H1 (cell line): ENCODE results near the gene SND1. TPM values are rescaled to one million over a fixed set of nuclear protein-coding genes. Genes with fewer than 3 reads are reported as not detected.

Experiments used
- CTCF ChIA-PET: fragments of 300-600 bp; sonication (Branson Sonifier 250); formaldehyde crosslinking; loops from one replicate; lab custom pipeline; 2021; ENCODE audit not compliant: partially characterized antibody; lab: Charles Lee
- POLR2A ChIA-PET: fragments of 300-600 bp; sonication (Branson Sonifier 250); formaldehyde crosslinking; loops from one replicate; lab custom pipeline; 2021; ENCODE audit warnings: inconsistent platforms; ENCODE audit not compliant: partially characterized antibody; lab: Charles Lee
- DNase-seq, 2 experiments: peaks; one replicate each; pipeline versions ENCODE4 v3.0.0 to v3.0.0-alpha.2; 2010 to 2022; ENCODE audit warnings: low spot score in 2 of 2, low read depth in 1 of 2, mixed read lengths in 1 of 2
- FAIRE-seq: peaks from 2 replicates; lab custom pipeline; 2011; peaks lifted over from hg19 to GRCh38; lab: Jason Lieb, UNC
- H2AFZ ChIP-seq: 2 replicates; pipeline ENCODE4 v1.8.1; 2012; ENCODE audit warnings: low read length, inconsistent platforms
- H2AK5ac ChIP-seq: 2 replicates; pipeline ENCODE4 v1.6.1; 2013; ENCODE audit warnings: low read depth, low read length
- H2BK120ac ChIP-seq: replicated peaks from 2 replicates; pipeline ENCODE3; 2013; ENCODE audit warnings: low read depth, low read length, inconsistent platforms
- H2BK12ac ChIP-seq: 2 replicates; pipeline ENCODE4 v1.6.1; 2013; ENCODE audit warnings: low read depth, low read length
- H2BK15ac ChIP-seq: 2 replicates; pipeline ENCODE4 v1.6.1; 2013; ENCODE audit warnings: low read length
- H2BK20ac ChIP-seq: 2 replicates; pipeline ENCODE4 v1.6.1; 2013; ENCODE audit warnings: low read length
- H2BK5ac ChIP-seq: 2 replicates; pipeline ENCODE4 v1.6.1; 2013; ENCODE audit warnings: low read depth, low read length
- H3K14ac ChIP-seq: 2 replicates; pipeline ENCODE4 v1.6.1; 2013; ENCODE audit warnings: inconsistent platforms; ENCODE audit not compliant: insufficient read length
- H3K18ac ChIP-seq: 2 replicates; pipeline ENCODE4 v1.6.1; 2013; ENCODE audit warnings: low read length; ENCODE audit errors: extremely low read depth
- H3K23ac ChIP-seq: 2 replicates; pipeline ENCODE4 v1.6.1; 2013; ENCODE audit warnings: inconsistent platforms; ENCODE audit not compliant: insufficient read length
- H3K23me2 ChIP-seq: 2 replicates; pipeline ENCODE4 v1.6.1; 2013; ENCODE audit warnings: low read depth, low read length
- H3K27ac ChIP-seq: 2 replicates; pipeline ENCODE4 v1.6.1; 2011; ENCODE audit warnings: low read depth, low read length, inconsistent platforms
- H3K27me3 ChIP-seq, 4 experiments: replicated peaks in 1 of 4; 1 replicate in 1 of 4; 2 replicates in 3 of 4; pipeline versions ENCODE4 v1.6.1 to v1.8.1; 2011 to 2013; ENCODE audit warnings: low read length in 3 of 4, mild to moderate bottlenecking in 3 of 4, inconsistent platforms in 2 of 4, mixed read lengths in 2 of 4, moderate library complexity in 1 of 4; ENCODE audit not compliant: control insufficient read depth in 3 of 4, insufficient read depth in 3 of 4; ENCODE audit errors: extremely low read depth in 1 of 4
- H3K36me3 ChIP-seq, 4 experiments: 2 replicates each; pipeline versions ENCODE4 v1.6.1 to v1.8.1; 2011 to 2013; ENCODE audit warnings: mild to moderate bottlenecking in 4 of 4, low read length in 3 of 4, moderate library complexity in 2 of 4, control low read depth in 1 of 4, inconsistent platforms in 1 of 4; ENCODE audit not compliant: insufficient read depth in 4 of 4, control insufficient read depth in 2 of 4
- H3K4ac ChIP-seq: replicated peaks from 2 replicates; pipeline ENCODE3; 2013; ENCODE audit warnings: low read length, low read depth, mixed read lengths, inconsistent platforms; ENCODE audit not compliant: insufficient read length
- H3K4me1 ChIP-seq, 4 experiments: replicated peaks in 1 of 4; 1 replicate in 1 of 4; 2 replicates in 3 of 4; pipeline versions ENCODE4 v1.6.1 to v1.8.1; 2011 to 2013; ENCODE audit warnings: low read length in 3 of 4, inconsistent platforms in 2 of 4, mixed read lengths in 1 of 4; ENCODE audit not compliant: insufficient read depth in 4 of 4, control insufficient read depth in 3 of 4
- H3K4me2 ChIP-seq, 2 experiments: 2 replicates each; pipeline versions ENCODE4 v1.6.1 to v1.8.1; 2011 to 2013; ENCODE audit warnings: low read depth in 2 of 2, low read length in 2 of 2, control low read depth in 1 of 2, inconsistent platforms in 1 of 2, mild to moderate bottlenecking in 1 of 2; ENCODE audit not compliant: insufficient read depth in 1 of 2
- H3K4me3 ChIP-seq, 4 experiments: fragments of 200-600, 300-600 bp in 1 of 4; sonication (generic), shearing (Covaris generic), sonication (Bioruptor Twin) in 1 of 4; 2 replicates each; pipeline versions ENCODE4 v1.5.1 to v1.8.1; 2011 to 2016; ENCODE audit warnings: low read length in 4 of 4, low read depth in 3 of 4, control low read depth in 2 of 4, inconsistent platforms in 2 of 4, mild to moderate bottlenecking in 2 of 4, mixed read lengths in 1 of 4, moderate library complexity in 1 of 4; ENCODE audit not compliant: insufficient read depth in 2 of 4; ENCODE audit errors: extremely low read depth in 1 of 4
- H3K56ac ChIP-seq: replicated peaks from 2 replicates; pipeline ENCODE3; 2013; ENCODE audit warnings: low read depth, mild to moderate bottlenecking, mixed read lengths, low read length, inconsistent platforms; ENCODE audit not compliant: insufficient read length
- H3K79me1 ChIP-seq: 2 replicates; pipeline ENCODE4 v1.6.1; 2013; ENCODE audit warnings: low read depth, low read length, control low read depth
- H3K79me2 ChIP-seq, 2 experiments: 2 replicates each; pipeline versions ENCODE4 v1.6.1 to v1.8.1; 2012 to 2013; ENCODE audit warnings: low read length in 2 of 2, mild to moderate bottlenecking in 2 of 2, inconsistent platforms in 1 of 2; ENCODE audit not compliant: insufficient read depth in 2 of 2, control insufficient read depth in 1 of 2
- H3K9ac ChIP-seq, 4 experiments: replicated peaks in 1 of 4; 1 replicate in 1 of 4; 2 replicates in 3 of 4; pipeline versions ENCODE4 v1.6.1 to v1.8.1; 2011 to 2013; ENCODE audit warnings: low read depth in 3 of 4, low read length in 3 of 4, control low read depth in 2 of 4, mild to moderate bottlenecking in 2 of 4, moderate library complexity in 2 of 4, inconsistent platforms in 1 of 4; ENCODE audit errors: extremely low read depth in 1 of 4
- H3K9me3 ChIP-seq, 2 experiments: 2 replicates each; pipeline versions ENCODE4 v1.6.1 to v1.8.1; 2012 to 2013; ENCODE audit warnings: mild to moderate bottlenecking in 2 of 2, moderate library complexity in 2 of 2, control low read depth in 1 of 2, inconsistent platforms in 1 of 2, low read depth in 1 of 2, low read length in 1 of 2, mixed read lengths in 1 of 2; ENCODE audit not compliant: insufficient read depth in 2 of 2
- H4K20me1 ChIP-seq, 2 experiments: replicated peaks in 1 of 2; 2 replicates each; pipeline versions ENCODE3 to v1.8.1; 2011 to 2013; ENCODE audit warnings: inconsistent platforms in 2 of 2, low read length in 2 of 2, mild to moderate bottlenecking in 1 of 2; ENCODE audit not compliant: insufficient read depth in 2 of 2, control insufficient read depth in 1 of 2
- H4K5ac ChIP-seq: 2 replicates; pipeline ENCODE4 v1.6.1; 2013; ENCODE audit warnings: low read length, low read depth, mixed read lengths, inconsistent platforms; ENCODE audit not compliant: insufficient read length
- H4K8ac ChIP-seq: 2 replicates; pipeline ENCODE4 v1.8.0; 2013; ENCODE audit warnings: mild to moderate bottlenecking, moderate library complexity, low read length, inconsistent platforms; ENCODE audit not compliant: insufficient read depth; ENCODE audit errors: extremely low read depth
- H4K91ac ChIP-seq: replicated peaks from 2 replicates; pipeline ENCODE3; 2013; ENCODE audit warnings: low read length, mixed read lengths, inconsistent platforms; ENCODE audit not compliant: insufficient read length
- ATF3 ChIP-seq: IDR thresholded peaks from 2 replicates; pipeline ENCODE4 v1.6.1; 2011; ENCODE audit warnings: low read depth, mild to moderate bottlenecking, low read length; ENCODE audit not compliant: insufficient read depth
- BACH1 ChIP-seq: IDR thresholded peaks from 2 replicates; pipeline ENCODE4 v1.6.1; 2012; ENCODE audit warnings: low read length, improper control_type of control experiment
- JUN ChIP-seq: IDR thresholded peaks from 2 replicates; pipeline ENCODE4 v1.6.1; 2011; ENCODE audit warnings: low read depth, mild to moderate bottlenecking, improper control_type of control experiment, low read length
- MAFK ChIP-seq: IDR thresholded peaks from 2 replicates; pipeline ENCODE4 v1.6.1; 2012; ENCODE audit warnings: low read depth, mild to moderate bottlenecking, improper control_type of control experiment, low read length
- SIRT6 ChIP-seq: IDR thresholded peaks from one replicate; pipeline ENCODE4 v1.7.1; 2012; ENCODE audit warnings: low read length, inconsistent platforms
- SIX5 ChIP-seq: IDR thresholded peaks from 2 replicates; pipeline ENCODE4 v1.6.1; 2011; ENCODE audit warnings: mild to moderate bottlenecking, low read depth, low read length
- SUZ12 ChIP-seq: fragments of 200-600 bp; sonication (generic); IDR thresholded peaks from 2 replicates; pipeline ENCODE4 v1.6.1; 2012; ENCODE audit warnings: mild to moderate bottlenecking, inconsistent platforms, low read length, moderate library complexity, mixed read lengths
- TAF7 ChIP-seq: optimal IDR thresholded peaks from 2 replicates; pipeline ENCODE3; 2011; ENCODE audit warnings: low read depth, mild to moderate bottlenecking, inconsistent platforms, low read length, moderate library complexity, borderline replicate concordance
- TEAD4 ChIP-seq: IDR thresholded peaks from 2 replicates; pipeline ENCODE4 v1.6.1; 2012; ENCODE audit warnings: low read depth, low read length, inconsistent platforms, mixed read lengths
- YY1 ChIP-seq: IDR thresholded peaks from 2 replicates; pipeline ENCODE4 v1.6.1; 2011; ENCODE audit warnings: low read depth, mild to moderate bottlenecking, low read length
- WGBS, 2 experiments: shearing (Covaris generic) in 1 of 2; methylation state at CpG; one replicate each; pipeline versions ENCODE4 v1.1.6 to v1.1.7; 2013 to 2015; ENCODE audit warnings: low lambda C conversion rate in 2 of 2, mixed read lengths in 2 of 2, inconsistent platforms in 1 of 2, low coverage in 1 of 2, missing lambda C conversion rate in 1 of 2; ENCODE audit not compliant: insufficient replicate concordance in 2 of 2, insufficient coverage in 1 of 2, insufficient read length in 1 of 2; ENCODE audit errors: extremely low coverage in 1 of 2, missing lambda C conversion rate in 1 of 2; 5-methylcytosine and 5-hydroxymethylcytosine counted together
- polyA plus RNA-seq, 7 experiments: library from polyadenylated mRNA; depleted of rRNA in 3 of 7; stranded (reverse) in 5 of 7; unstranded in 2 of 7; fragments of >200 nt in 5 of 7; fragments of 200-250 nt in 2 of 7; gene quantifications; 1 replicate in 5 of 7; 2 replicates in 1 of 7; 4 replicates in 1 of 7; pipeline versions ENCODE4 v1.2.1 to v1.2.3, GENCODE V29; 2011 to 2013; ENCODE audit warnings: missing spikeins in 2 of 7, mixed read lengths in 2 of 7
- total RNA-seq: library from RNA; stranded (reverse); fragmentation: NEBNext Ultra II Directional; extraction: Animal tissue kit (Norgen Biotek cat#: 25700); gene quantifications from 2 replicates; pipeline ENCODE4 v1.2.1, GENCODE V29; 2021

SND1 gene
- total and polyA plus RNA-seq, 2 of the 8 experiments (the other 6 are each of a cell fraction or from before 2014, with no cell fraction given): 122 to 290 TPM

- no peak for DNase-seq
- no peak overlapping the region for H3K23ac ChIP-seq
- H2BK20ac ChIP-seq: no peak overlapping the region
- no peak overlapping the region for H2BK5ac ChIP-seq
- H2AK5ac ChIP-seq: no peak overlapping the region
- H3K27me3 ChIP-seq: no peaks in the 10 kb centered on the region
- no peak overlapping the region for H3K14ac ChIP-seq
- TF ChIP-seq TAF7 (no peak), JUN (no peak), ATF3 (no peak), SUZ12 (no peak), YY1 (no peak), BACH1 (no peak), SIRT6 (no peak), SIX5 (no peak), TEAD4 (no peak), MAFK (no peak)
- peaks cover 0 to 3% of the 10 kb centered on the region in 2 experiments; a peak in 2 of 4 replicates for H3K9me3 ChIP-seq
- no peak overlapping the region for H2BK12ac ChIP-seq
- H3K56ac ChIP-seq: no peak overlapping the region
- no peak for FAIRE-seq
- H3K79me2 ChIP-seq: peaks cover 6 to 66% of the 10 kb centered on the region in 2 experiments
- whole genome bisulfite sequencing, 2 experiments: 95% methylated on average over 1 of the region's 1 CpG; no CpG with 5 or more reads in 1 of the 2 experiments
- no peak overlapping the region for H3K27ac ChIP-seq
- CTCF ChIA-PET: interaction anchor here (1.0 to 4.1 kb wide), 2 partner anchors 76 to 320 kb away, joined by 3 to 19 read pairs; no protein-coding TSS in a partner anchor
- no peaks in the 10 kb centered on the region for H3K23me2 ChIP-seq
- H3K18ac ChIP-seq: no peak overlapping the region
- H3K4ac ChIP-seq: no peak overlapping the region
- no peak overlapping the region for H2BK15ac ChIP-seq
- no peak overlapping the region for H2BK120ac ChIP-seq
- peaks cover 2% of the 10 kb centered on the region; the same call in 1 of the 2 replicates for H3K79me1 ChIP-seq
- no peak overlapping the region for H2AFZ ChIP-seq
- no peak overlapping the region for H3K9ac ChIP-seq
- no peak overlapping the region for H3K4me2 ChIP-seq
- no peak overlapping the region for H4K91ac ChIP-seq
- no peak overlapping the region for H4K8ac ChIP-seq
- H3K4me1 ChIP-seq: no peaks in the 10 kb centered on the region
- H4K5ac ChIP-seq: no peak overlapping the region
- H3K4me3 ChIP-seq: no peak overlapping the region
- peaks cover 3 to 26% (median 9%) of the 10 kb centered on the region in 4 experiments; a peak in 6 of 8 replicates for H3K36me3 ChIP-seq
- H4K20me1 ChIP-seq: peaks cover 4 to 10% of the 10 kb centered on the region in 2 experiments
- POLR2A ChIA-PET: no interaction called here
These were observed 63.9 kb downstream of the SND1 start for GRCh38 chr7:127715901-127716300.
